ENCODE measurements around the gene CAPN12. TPM values are rescaled to one million over a fixed set of nuclear protein-coding genes. Genes with fewer than 3 reads are reported as not detected.
"Not testable (repeated sequence)": the region's sequence is repeated elsewhere in the genome, so short reads cannot be mapped to it uniquely, and the experiment has no call there.

The CAPN12 gene
- total RNA-seq, 2 experiments from 2014 or later = 1.2 to 2.6 TPM

- TF ChIP-seq CTCF (conservative IDR thresholded peaks at IDR 0.05; ENCODE audit: low read length) (no peak), EZH2phosphoT487 (IDR thresholded peaks at IDR 0.05; ENCODE audit: borderline replicate concordance, low read depth, low read length) (no peak)
Observed at GRCh38 chr19:38765214-38765613, 20.9 kb upstream of the CAPN12 start.

GRCh38 chr19:38763795-38764220 is 19.5 kb upstream of the CAPN12 start:
- CTCF ChIA-PET (ENCODE audit: unreplicated experiment) = no interaction called here
- POLR2A ChIA-PET = interaction anchor here (0.6 kb wide), 1 partner anchor 17 kb away, joined by 3 read pairs; no protein-coding TSS in a partner anchor
- intact Hi-C loops (cut with micrococcal nuclease; ENCODE audit: unreplicated experiment) = no loop called here
- no peak for DNase-seq (ENCODE audit: low spot score)
- no peak overlapping the region for H3K27ac ChIP-seq (ENCODE audit: low read depth, low read length, poor library complexity, severe bottlenecking)
- no peaks in the 10 kb centered on the region for H4K20me1 ChIP-seq (ENCODE audit: insufficient read depth, low read length)
- H2AFZ ChIP-seq (ENCODE audit: low read length) = no peak overlapping the region
- no TSS peak for BruUV-seq (replicated peaks)
- H3K4me2 ChIP-seq (ENCODE audit: low read length) = no peak overlapping the region
- H3K9me3 ChIP-seq (ENCODE audit: low read length) = no peaks in the 10 kb centered on the region
- no peaks in the 10 kb centered on the region for H3K79me2 ChIP-seq (ENCODE audit: insufficient read depth, low read depth, low read length)
- H3K9me2 ChIP-seq (ENCODE audit: insufficient read depth, low read length) = no peaks in the 10 kb centered on the region
- no peaks in the 10 kb centered on the region for H3K4me1 ChIP-seq (ENCODE audit: insufficient read depth, low read length, poor library complexity, severe bottlenecking)
- no peak for TF ChIP-seq EZH2phosphoT487 (IDR thresholded peaks at IDR 0.05; ENCODE audit: borderline replicate concordance, low read depth, low read length)
- TF ChIP-seq CTCF (conservative IDR thresholded peaks at IDR 0.05; ENCODE audit: low read length) = no peak
- no peaks in the 10 kb centered on the region for H3K36me3 ChIP-seq (ENCODE audit: insufficient read depth, low read length)
- no peak overlapping the region for H3K4me3 ChIP-seq (ENCODE audit: low read depth, low read length, poor library complexity, severe bottlenecking)

More at GRCh38 chr19:38765214-38765613, 20.9 kb upstream of the CAPN12 start:
- POLR2A ChIA-PET = interaction anchor here (0.6 to 0.7 kb wide), 2 partner anchors 30 to 149 kb away, joined by 3 to 4 read pairs; no protein-coding TSS in a partner anchor
- no peaks in the 10 kb centered on the region for H3K9me2 ChIP-seq (ENCODE audit: insufficient read depth, low read length)
- no peak overlapping the region for H3K4me2 ChIP-seq (ENCODE audit: low read length)
- H3K4me3 ChIP-seq (ENCODE audit: low read depth, low read length, poor library complexity, severe bottlenecking) = no peak overlapping the region
- intact Hi-C loops (cut with micrococcal nuclease; ENCODE audit: unreplicated experiment) = loop anchor here (5.0 kb wide), 1 partner anchor 122 kb away; no protein-coding TSS in a partner anchor
- no peak overlapping the region for H3K27ac ChIP-seq (ENCODE audit: low read depth, low read length, poor library complexity, severe bottlenecking)
- CTCF ChIA-PET (ENCODE audit: unreplicated experiment) = no interaction called here
- H3K79me2 ChIP-seq (ENCODE audit: insufficient read depth, low read depth, low read length) = no peaks in the 10 kb centered on the region
- H3K36me3 ChIP-seq (ENCODE audit: insufficient read depth, low read length) = no peaks in the 10 kb centered on the region
- H3K9me3 ChIP-seq (ENCODE audit: low read length) = no peaks in the 10 kb centered on the region
- no peaks in the 10 kb centered on the region for H4K20me1 ChIP-seq (ENCODE audit: insufficient read depth, low read length)
- DNase-seq (ENCODE audit: low spot score) = no peak
- no peak overlapping the region for H2AFZ ChIP-seq (ENCODE audit: low read length)
- H3K4me1 ChIP-seq (ENCODE audit: insufficient read depth, low read length, poor library complexity, severe bottlenecking) = no peaks in the 10 kb centered on the region
- no TSS peak for BruUV-seq (replicated peaks)

GRCh38 chr19:38761884-38762389 is 17.7 kb upstream of the CAPN12 start:
- intact Hi-C loops (cut with micrococcal nuclease; ENCODE audit: unreplicated experiment) = not testable (repeated sequence)
- POLR2A ChIA-PET = interaction anchor here (0.6 to 0.9 kb wide), 4 partner anchors 13 to 155 kb away, joined by 3 to 4 read pairs (median 4); no protein-coding TSS in a partner anchor

GRCh38 chr19:38760805-38761517 is 16.7 kb upstream of the CAPN12 start:
- H3K4me1 ChIP-seq (ENCODE audit: insufficient read depth, low read length, poor library complexity, severe bottlenecking); H4K20me1 ChIP-seq (ENCODE audit: insufficient read depth, low read length); H3K9me3 ChIP-seq (ENCODE audit: low read length); H3K36me3 ChIP-seq (ENCODE audit: insufficient read depth, low read length); BruUV-seq (replicated peaks); intact Hi-C loops (cut with micrococcal nuclease; ENCODE audit: unreplicated experiment); CTCF ChIA-PET (ENCODE audit: unreplicated experiment); H3K4me2 ChIP-seq (ENCODE audit: low read length); H3K4me3 ChIP-seq (ENCODE audit: low read depth, low read length, poor library complexity, severe bottlenecking); DNase-seq (ENCODE audit: low spot score); H2AFZ ChIP-seq (ENCODE audit: low read length); H3K27ac ChIP-seq (ENCODE audit: low read depth, low read length, poor library complexity, severe bottlenecking); H3K9me2 ChIP-seq (ENCODE audit: insufficient read depth, low read length); H3K79me2 ChIP-seq (ENCODE audit: insufficient read depth, low read depth, low read length): not testable (repeated sequence)
- POLR2A ChIA-PET = interaction anchor here (0.7 to 0.9 kb wide), 3 partner anchors 52 to 156 kb away, joined by 3 to 4 read pairs (median 4); no protein-coding TSS in a partner anchor

More at GRCh38 chr19:38761884-38762389, 17.7 kb upstream of the CAPN12 start:
- H3K4me3 ChIP-seq (ENCODE audit: low read depth, low read length, poor library complexity, severe bottlenecking); H3K9me3 ChIP-seq (ENCODE audit: low read length); CTCF ChIA-PET (ENCODE audit: unreplicated experiment); H3K4me2 ChIP-seq (ENCODE audit: low read length); H2AFZ ChIP-seq (ENCODE audit: low read length); H3K36me3 ChIP-seq (ENCODE audit: insufficient read depth, low read length); H3K27ac ChIP-seq (ENCODE audit: low read depth, low read length, poor library complexity, severe bottlenecking); DNase-seq (ENCODE audit: low spot score); H3K4me1 ChIP-seq (ENCODE audit: insufficient read depth, low read length, poor library complexity, severe bottlenecking); H3K9me2 ChIP-seq (ENCODE audit: insufficient read depth, low read length); H4K20me1 ChIP-seq (ENCODE audit: insufficient read depth, low read length); H3K79me2 ChIP-seq (ENCODE audit: insufficient read depth, low read depth, low read length); BruUV-seq (replicated peaks): not testable (repeated sequence)
